GM18508 (cell line): ENCODE measurements around the gene RGL2.
"Not testable (repeated sequence)": the region's sequence is repeated elsewhere in the genome, so short reads cannot be mapped to it uniquely, and the experiment has no call there.

Source experiments
- ATAC-seq: cut with Tn5 transposase; IDR thresholded peaks from one replicate; pipeline ENCODE4 v1.9.1; 2021; ENCODE audit warnings: moderate number of reproducible peaks; ENCODE audit not compliant: insufficient read depth, unreplicated experiment

Gene RGL2, protein sequence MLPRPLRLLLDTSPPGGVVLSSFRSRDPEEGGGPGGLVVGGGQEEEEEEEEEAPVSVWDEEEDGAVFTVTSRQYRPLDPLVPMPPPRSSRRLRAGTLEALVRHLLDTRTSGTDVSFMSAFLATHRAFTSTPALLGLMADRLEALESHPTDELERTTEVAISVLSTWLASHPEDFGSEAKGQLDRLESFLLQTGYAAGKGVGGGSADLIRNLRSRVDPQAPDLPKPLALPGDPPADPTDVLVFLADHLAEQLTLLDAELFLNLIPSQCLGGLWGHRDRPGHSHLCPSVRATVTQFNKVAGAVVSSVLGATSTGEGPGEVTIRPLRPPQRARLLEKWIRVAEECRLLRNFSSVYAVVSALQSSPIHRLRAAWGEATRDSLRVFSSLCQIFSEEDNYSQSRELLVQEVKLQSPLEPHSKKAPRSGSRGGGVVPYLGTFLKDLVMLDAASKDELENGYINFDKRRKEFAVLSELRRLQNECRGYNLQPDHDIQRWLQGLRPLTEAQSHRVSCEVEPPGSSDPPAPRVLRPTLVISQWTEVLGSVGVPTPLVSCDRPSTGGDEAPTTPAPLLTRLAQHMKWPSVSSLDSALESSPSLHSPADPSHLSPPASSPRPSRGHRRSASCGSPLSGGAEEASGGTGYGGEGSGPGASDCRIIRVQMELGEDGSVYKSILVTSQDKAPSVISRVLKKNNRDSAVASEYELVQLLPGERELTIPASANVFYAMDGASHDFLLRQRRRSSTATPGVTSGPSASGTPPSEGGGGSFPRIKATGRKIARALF

DNA sequence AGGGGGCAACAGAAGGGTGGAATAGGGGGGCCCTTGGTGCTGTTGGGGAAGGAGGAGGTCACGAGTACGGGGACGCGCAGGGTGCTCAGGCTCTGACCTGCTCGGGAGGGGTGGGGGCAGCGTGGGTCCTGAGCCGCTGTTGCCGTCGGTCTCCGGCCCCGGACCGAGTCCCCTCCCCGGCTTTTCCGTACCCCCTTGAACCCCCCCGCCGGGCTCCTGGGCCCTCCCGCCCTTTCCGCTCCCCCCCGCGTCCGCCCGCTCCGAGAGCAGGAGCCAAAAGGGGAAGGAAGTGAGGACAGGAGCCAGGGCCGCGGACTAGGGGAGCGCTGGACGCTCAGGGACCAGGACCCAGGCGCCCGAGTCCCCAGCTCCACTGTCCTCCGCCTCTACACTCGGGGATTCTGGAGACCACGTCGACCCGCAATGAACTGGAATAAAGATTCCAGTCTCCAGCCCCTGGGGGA lies at the start of gene RGL2:
RGL2 (minus strand) TSS at position 170 of the 464 bp plus-strand sequence. CDS start 332 bp downstream, outside the sequence.
- no peak for ATAC-seq

DNA sequence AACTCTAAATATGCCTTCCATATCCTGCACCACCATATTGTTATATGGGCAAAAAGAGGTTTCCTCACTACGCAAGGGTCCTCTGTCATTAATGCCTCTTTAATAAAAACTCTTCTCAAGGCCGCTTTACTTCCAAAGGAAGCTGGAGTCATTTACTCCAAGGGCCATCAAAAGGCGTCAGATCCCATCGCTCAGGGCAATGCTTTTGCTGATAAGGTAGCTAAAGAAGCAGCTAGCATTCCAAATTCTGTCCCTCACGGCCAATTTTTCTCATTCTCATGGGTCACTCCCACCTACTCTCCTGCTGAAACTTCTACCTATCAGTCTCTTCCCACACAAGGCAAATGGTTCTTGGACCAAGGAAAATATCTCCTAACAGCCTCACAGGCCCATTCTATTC lies 49.1 kb upstream of the RGL2 start:
- no peak for ATAC-seq

DNA sequence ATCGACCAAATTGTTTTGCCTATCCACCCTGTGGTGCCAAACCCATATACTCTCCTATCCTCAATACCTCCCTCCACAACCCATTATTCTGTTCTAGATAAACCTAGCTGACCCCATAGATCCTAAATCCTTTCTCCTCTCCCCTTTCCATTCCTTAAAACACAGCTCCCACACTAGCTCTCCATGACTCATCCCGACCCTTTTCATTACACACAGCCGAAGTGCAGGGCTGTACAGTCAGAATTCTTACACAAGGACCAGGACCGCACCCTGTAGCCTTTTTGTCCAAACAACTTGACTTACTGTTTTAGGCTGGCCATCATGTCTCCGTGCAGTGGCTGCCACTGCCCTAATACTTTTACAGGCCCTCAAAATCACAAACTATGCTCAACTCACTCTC lies 48.2 kb upstream of the RGL2 start:
- not testable (repeated sequence) for ATAC-seq

DNA sequence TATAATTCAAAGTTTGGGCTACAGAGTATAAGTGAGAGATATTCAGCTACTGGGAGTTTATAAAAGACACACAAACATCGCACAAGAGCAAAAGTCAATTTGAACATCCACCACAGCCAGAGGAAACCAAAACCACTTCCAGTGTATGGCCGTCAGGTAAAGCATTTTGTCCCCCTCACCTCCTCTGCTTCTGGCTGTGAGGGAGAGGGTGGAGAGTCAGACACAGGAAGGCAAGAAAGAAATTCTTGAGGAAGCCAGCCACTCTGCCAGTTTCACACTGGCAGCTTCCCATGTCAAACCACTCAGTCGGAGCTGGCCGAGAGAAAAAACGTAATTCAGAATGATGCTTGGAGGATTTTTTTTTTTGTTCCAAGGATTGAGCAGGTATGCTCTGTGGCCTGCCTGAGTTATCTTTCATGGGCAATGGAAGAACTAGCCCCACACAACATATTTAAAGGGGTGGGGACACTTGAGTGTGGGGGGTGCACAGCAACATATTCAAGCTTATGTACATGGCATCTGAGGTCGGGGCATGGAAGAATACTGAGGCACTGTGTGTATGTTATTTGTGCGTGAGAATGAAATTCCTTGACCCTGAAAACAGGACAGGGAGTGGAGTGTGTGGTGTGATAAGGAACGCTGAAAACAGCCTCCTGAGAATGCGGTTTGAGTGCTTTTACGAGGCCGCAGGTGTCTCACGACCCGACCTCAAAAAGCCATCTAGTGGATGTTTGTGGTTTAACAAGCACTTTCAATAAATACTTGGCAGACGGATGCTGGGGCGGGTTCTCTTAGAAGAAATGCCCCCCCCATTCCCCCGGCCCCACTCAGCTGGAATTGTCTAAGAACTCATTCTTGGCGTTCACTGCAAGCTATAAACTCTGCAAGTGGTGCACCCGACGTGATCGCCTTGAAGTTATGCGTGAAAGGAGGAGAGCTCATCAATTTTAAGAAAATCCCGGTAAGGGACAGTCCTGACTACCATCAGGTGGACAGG lies 46.3 kb upstream of the RGL2 start:
- no peak for ATAC-seq

DNA sequence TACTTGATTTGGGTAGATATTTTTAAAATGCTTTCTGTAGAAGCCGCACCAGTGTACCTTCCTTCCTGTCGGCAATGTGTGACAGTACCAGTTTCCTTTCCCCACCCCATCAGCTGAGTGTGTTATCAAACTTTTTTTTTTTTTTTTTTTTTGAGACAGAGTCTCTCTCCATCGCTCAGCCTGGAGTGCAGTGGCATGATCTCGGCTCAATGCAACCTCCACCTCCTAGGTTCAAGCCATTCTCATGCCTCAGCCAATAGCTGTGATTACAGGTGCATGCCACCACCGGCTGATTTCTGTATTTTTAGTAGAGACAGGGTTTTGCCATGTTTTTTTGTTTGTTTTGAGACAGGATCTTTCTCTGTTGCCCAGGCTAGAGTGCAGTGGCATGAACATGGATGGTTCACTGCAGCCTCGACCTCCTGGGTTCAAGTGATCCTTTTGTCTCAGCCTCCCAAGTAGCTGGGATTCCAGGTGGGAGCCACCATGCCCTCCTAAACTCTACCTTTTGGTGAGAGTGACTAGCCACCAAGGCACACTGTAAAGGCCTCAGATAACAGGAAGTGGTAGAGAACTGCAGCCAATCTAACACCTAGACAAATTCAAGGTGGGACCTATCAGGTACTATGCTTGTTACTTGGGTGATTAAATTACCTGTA lies 45.3 kb upstream of the RGL2 start:
- no peak for ATAC-seq

DNA sequence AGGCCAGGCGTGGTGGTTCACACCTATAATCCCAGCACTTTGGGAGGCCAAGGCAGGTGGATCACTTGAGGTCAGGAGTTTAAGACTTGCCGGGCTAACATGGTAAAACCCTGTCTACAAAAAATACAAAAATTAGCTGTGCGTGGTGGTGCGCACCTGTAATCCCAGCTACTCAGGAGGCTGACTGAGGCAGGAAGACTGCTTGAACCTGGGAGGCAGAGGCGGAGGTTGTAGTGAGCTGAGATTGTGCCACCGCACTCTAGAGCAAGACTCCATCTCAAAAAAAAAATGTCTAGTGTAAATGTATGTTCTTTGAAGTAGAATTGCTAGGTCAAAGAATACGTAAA lies 44.8 kb upstream of the RGL2 start:
- ATAC-seq, result not testable (repeated sequence)

DNA sequence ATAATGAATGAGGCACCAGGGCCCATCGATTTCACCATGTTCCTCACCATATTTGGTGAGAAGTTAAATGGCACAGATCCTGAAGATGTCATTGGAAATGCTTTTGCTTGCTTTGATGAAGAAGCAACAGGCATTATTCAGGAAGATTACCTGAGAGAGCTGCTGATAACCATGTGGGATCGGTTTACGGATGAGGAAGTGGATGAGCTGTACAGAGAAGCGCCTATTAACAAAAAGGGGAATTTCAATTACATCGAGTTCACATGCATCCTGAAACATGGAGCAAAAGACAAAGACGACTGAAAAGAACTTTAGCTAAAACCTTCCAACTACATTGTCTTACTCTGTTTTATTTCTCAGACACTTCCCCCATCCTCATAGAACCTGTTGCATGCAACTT lies 40.5 kb upstream of the RGL2 start:
- no peak for ATAC-seq

DNA sequence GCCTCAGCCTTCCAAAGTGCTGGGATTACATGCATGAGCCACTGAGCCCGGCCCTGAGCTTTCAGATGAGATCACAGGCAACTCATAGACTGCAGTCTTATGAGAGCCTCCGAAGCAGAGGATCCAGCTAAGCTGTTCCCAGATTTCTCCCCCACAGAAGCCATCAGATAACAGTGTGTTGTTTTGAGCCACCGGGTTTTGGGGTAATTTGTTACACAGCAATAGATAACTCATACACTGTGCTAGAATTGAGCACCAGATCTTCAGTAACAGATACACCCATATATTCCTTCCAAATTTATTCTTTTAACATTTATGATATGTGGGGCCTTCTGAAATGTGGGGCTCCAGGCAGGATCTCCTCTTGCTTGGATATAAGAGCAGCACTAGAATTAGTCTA lies 37.8 kb upstream of the RGL2 start:
- no peak for ATAC-seq

DNA sequence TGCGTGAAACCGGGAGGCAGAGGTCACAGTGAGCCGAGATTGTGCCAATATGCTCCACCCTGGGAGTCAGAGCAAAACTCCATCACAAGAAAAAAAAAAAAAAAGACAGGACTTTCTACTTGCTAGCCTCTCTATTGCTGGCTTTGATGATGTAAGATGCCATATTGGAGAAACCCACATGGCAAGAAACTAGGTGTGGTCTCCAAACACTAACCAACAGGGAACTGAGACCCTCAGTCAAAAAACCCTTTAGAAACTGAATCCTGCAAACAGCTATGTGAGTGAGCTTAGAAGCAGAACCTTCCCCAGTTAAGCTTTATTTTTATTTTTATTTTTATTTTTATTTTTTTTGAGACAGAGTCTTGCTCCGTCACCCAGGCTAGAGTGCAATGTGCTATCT lies 37.2 kb upstream of the RGL2 start:
- no peak for ATAC-seq

DNA sequence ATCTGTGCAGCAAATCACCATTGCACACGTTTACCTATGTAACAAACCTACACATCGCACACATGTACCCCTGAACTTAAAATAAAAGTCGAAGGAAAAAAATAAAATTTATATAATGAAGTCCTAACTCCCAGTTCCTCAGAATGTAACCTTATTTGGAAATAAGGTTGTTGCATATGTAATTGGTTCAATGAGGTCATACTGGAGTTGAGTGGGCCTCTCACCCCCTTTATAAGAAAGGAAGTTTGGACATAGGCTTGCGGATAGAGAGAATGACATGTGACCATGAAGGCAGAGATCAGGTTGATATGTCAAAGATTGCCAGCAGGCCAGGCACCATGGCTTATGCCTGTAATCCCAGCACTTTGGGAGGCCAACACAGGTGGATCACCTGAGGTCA lies 34.9 kb upstream of the RGL2 start:
- no peak for ATAC-seq

DNA sequence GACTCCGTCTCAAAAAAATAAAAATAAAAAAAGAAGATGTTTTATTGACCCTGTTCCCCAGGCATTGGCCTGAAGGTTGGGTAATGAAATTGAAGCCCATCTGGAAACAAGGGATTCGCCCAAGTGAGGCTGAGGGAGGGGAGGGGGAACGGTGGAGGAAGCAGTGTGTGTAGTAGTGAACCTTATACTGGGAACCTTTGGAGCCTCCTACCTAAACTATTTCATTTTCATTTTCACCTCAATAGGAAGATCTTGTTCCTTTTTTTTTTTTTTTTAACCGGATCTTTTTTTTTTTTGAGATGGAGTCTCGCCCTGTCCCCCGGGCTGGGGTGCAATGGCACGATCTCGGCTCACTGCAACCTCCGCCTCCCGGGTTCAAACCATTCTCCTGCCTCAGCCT lies 32.0 kb upstream of the RGL2 start:
- ATAC-seq, result no peak

DNA sequence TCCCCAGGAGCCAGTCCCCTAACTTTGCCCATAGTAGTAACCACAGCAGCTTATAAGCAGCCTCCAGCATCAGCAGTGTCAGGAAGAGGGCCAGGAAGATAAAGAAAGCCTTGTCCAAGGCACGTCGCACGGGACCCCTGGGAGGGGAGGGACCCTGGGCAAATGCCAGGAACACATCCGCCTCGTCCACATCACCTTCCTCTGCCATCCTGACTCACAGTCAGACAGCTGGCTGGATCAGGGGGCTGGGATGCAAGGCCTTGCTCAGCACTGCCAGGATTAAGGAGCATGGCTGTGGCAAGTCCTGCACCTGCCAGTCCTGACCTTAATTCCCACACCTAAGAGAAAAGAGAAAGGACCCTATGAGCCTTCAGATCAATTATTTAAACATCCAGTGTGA lies 30.3 kb upstream of the RGL2 start:
- ATAC-seq, result no peak

DNA sequence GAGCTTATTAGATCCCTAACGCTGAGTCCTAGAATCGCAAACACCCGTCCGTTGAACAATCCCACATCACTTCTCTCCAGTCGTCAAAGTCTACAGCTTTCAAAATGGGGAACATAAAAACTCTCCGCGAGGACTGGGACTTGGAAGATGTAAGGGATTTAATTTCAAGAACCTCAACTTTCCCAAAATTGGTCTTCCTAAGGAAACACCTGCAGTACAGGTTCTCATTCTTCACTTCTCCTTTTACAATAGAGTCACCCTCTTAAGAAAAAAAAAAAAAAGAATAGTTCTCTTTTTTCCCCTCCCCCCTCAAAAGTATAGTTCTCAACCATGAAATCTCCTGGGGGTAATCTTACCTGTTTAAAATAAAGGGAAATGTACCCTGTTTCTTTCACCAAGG lies 25.4 kb upstream of the RGL2 start:
- ATAC-seq, result no peak

DNA sequence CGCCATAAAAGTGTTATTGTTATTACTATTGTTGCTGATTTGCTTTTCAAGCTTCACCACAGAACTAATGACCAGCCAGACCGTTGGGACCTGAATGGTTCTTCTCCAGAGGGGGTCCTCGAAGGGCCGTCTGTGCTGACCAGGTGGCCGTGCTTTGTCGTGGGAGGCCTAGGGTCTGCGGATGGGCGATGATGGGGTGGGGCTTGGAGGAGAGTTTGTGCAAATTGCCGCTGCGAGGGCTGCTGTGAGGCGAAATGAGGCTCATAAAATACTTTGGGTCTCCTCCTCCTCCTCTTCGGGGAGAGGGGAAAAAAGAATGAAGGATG lies 24.8 kb upstream of the RGL2 start:
- ATAC-seq, result no peak

DNA sequence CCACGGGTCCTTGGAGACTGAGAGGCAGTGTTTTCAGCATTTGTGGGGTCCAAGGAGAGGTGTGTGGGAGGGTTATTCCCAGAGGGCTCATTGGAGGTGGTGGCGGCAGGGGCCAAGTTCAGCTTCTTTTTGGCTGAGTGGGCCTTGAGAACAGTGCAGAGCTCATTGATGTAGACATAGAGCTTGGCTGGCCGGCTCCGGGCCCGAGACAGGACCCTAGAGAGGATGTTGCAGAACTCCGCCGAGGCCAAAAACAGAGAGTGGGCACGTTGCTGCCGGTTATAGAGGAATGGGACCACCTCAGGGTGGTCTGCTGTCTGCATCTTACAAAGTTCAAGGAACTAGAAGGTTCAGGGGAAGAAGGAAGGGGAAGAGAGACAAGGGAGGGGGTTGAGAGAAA lies 22.5 kb upstream of the RGL2 start:
- ATAC-seq, result no peak

DNA sequence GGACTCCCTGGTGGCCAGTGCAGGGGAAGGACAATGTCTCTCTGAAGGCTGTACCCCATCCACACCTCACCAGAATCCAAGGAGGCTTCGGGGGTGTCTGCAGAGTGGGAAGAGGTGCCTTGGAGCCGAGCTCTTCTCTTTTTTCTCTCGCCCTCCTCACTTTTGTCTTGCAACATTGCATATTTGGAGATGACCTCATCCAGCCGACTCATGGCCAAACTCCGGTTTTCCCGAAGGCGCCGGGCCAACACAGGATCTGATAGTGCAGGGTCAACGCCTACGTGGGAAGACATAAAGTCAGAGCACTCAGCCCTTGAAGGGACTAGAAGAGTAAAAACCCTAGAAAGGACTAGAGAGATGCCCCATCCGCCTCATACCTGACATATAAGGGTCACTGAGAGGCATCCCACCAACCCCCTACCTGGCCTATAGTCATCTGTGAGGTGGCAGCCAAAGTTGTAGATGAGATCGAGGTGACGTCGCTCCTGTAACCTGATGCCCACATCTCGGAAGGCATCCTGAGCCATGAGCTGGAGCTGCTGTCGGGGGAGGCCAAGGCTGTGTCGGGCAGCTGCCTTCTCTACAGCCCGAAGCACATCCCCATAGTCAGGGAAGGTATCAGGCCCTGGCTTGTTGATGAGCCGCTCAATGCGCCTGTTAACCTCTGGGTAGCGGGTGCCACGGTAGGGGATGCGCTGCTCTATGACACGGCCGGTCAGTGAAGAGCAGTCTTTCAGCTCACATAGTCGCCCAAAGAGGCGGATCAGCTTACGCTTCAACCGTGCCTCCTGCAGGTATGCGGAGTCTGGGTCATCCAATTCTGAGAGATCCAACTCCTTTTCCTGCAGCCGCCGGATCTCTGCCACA lies 21.8 kb upstream of the RGL2 start:
- ATAC-seq, result no peak

DNA sequence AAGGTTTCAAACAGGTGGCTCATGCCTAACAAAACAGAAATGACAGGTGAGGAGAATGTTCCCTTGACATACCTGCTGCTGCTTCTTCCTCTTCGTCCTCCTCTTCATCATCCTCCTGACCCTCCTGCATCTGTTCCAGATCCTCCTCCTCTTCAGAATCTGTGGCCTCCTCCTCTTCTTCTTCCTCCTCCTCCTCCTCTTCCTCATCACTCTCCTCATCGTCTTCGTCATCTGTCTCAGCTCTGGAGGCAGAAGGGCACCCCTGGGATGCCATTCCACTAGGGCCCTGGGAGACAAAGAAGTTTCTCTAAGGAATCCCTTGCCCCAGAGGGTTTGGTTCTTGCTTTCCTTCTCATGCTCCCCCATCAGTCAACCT lies 21.2 kb upstream of the RGL2 start:
- no peak for ATAC-seq

DNA sequence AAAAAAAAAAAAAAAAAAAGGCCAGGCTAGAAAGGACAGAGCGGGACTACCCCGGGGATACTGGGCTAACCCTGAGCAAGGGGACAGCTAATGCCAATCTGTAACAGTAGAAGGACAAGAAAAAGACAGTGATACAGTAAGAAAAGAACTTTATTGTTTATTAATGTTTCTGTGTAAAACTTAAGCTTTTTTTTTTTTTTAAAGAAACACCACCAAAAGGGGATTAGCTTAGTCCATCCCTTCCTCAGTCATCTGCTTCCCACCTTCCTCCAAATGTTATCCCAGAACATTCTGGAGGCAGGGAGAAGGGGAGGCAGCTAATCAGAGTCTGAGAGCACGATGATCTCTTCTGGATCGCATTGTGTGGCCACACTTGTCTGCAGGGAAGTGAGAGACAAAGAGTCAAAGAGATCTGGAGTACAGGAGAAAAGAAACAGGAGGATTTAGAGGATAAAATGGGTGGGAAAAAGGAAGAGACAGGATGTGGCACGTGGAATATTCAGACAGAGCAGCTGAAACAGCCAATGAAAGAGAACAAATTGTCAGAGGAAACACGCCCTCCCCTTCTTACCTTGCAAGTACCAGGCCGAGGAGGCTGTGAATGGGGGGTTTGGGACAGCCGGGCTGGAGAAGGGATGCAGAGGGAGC lies 19.8 kb upstream of the RGL2 start:
- ATAC-seq, result no peak
